ENCODE data around the gene LMOD3. TPM values are rescaled to one million over a fixed set of nuclear protein-coding genes. Genes with fewer than 3 reads are reported as not detected.

Gene LMOD3
- polyA plus RNA-seq, 1 donor (not counting 4 experiments of a cell fraction or from before 2014, with no cell fraction given) = not detected

GRCh38 chr3:69145688-69146087 is 23.3 kb upstream of the LMOD3 start:
- H3K79me2 ChIP-seq (ENCODE audit: control insufficient read depth, insufficient read depth, low read length) = no peaks in the 10 kb centered on the region
- peaks cover 8% of the 10 kb centered on the region for H3K4me1 ChIP-seq (ENCODE audit: control insufficient read depth, extremely low read depth, insufficient read depth, low read length)
- H3K4me3 ChIP-seq (ENCODE audit: control insufficient read depth in 2 of 3, extremely low read depth in 1 of 3, insufficient read depth in 2 of 3, low read depth in 1 of 3, low read length in 3 of 3) = no peak overlapping the region
- H3K36me3 ChIP-seq (ENCODE audit: control insufficient read depth in 2 of 2, extremely low read depth in 1 of 2, insufficient read depth in 2 of 2, low read length in 2 of 2) = no peaks in the 10 kb centered on the region
- DNase-seq (ENCODE audit: low read depth, low spot score) = no peak
- H3K27me3 ChIP-seq (ENCODE audit: control insufficient read depth, extremely low read depth, insufficient read depth, low read length) = no peaks in the 10 kb centered on the region
- no peak for FAIRE-seq
- no peak overlapping the region for H3K4me2 ChIP-seq (ENCODE audit: control insufficient read depth, extremely low read depth, insufficient read depth, low read depth, low read length)
- no peaks in the 10 kb centered on the region for H4K20me1 ChIP-seq (ENCODE audit: control insufficient read depth, extremely low read depth, insufficient read depth, low read length)
- no peak overlapping the region for H3K9ac ChIP-seq (ENCODE audit: control insufficient read depth, extremely low read depth, insufficient read depth, low read length)
- H3K9me3 ChIP-seq (ENCODE audit: control insufficient read depth, low read depth, low read length) = no peaks in the 10 kb centered on the region
- no peak overlapping the region for H3K27ac ChIP-seq (ENCODE audit: control insufficient read depth, insufficient read depth, low read length)
- dilution Hi-C loops (cut with MboI; ENCODE audit: extremely low pct_ligation_motif_present, low sequenced_read_pairs) = no loop called here
- H2AFZ ChIP-seq (ENCODE audit: control insufficient read depth, low read length) = no peak overlapping the region
- no peaks in the 10 kb centered on the region for H3K9me1 ChIP-seq (ENCODE audit: control insufficient read depth, extremely low read depth, insufficient read depth, low read length)
- no peak for TF ChIP-seq CTCF (optimal IDR thresholded peaks at IDR 0.05 in 1 of 3, IDR thresholded peaks at IDR 0.05 in 1 of 3, conservative IDR thresholded peaks at IDR 0.05 in 1 of 3; ENCODE audit: extremely low read depth in 1 of 3, insufficient read depth in 2 of 3, low read length in 3 of 3)

- Histone ChIP-seq H3K27ac (ENCODE audit: control insufficient read depth, insufficient read depth, low read length) (no peak overlapping the region), H3K36me3 (ENCODE audit: control insufficient read depth in 2 of 2, extremely low read depth in 1 of 2, insufficient read depth in 2 of 2, low read length in 2 of 2) (no peaks in the 10 kb centered on the region), H3K9me1 (ENCODE audit: control insufficient read depth, extremely low read depth, insufficient read depth, low read length) (no peaks in the 10 kb centered on the region), H3K9ac (ENCODE audit: control insufficient read depth, extremely low read depth, insufficient read depth, low read length) (no peak overlapping the region), H3K4me3 (ENCODE audit: control insufficient read depth in 2 of 3, extremely low read depth in 1 of 3, insufficient read depth in 2 of 3, low read depth in 1 of 3, low read length in 3 of 3) (no peak overlapping the region), H2AFZ (ENCODE audit: control insufficient read depth, low read length) (no peak overlapping the region), H3K9me3 (ENCODE audit: control insufficient read depth, low read depth, low read length) (no peaks in the 10 kb centered on the region), H3K27me3 (ENCODE audit: control insufficient read depth, extremely low read depth, insufficient read depth, low read length) (no peaks in the 10 kb centered on the region), H3K79me2 (ENCODE audit: control insufficient read depth, insufficient read depth, low read length) (no peaks in the 10 kb centered on the region), H3K4me1 (ENCODE audit: control insufficient read depth, extremely low read depth, insufficient read depth, low read length) (peaks cover 8% of the 10 kb centered on the region), H4K20me1 (ENCODE audit: control insufficient read depth, extremely low read depth, insufficient read depth, low read length) (no peaks in the 10 kb centered on the region), H3K4me2 (ENCODE audit: control insufficient read depth, extremely low read depth, insufficient read depth, low read depth, low read length) (no peak overlapping the region)
- dilution Hi-C loops (cut with MboI; ENCODE audit: extremely low pct_ligation_motif_present, low sequenced_read_pairs) = no loop called here
- TF ChIP-seq EZH2 (IDR thresholded peaks at IDR 0.05; ENCODE audit: low read length) (no peak), CTCF (optimal IDR thresholded peaks at IDR 0.05 in 1 of 3, IDR thresholded peaks at IDR 0.05 in 1 of 3, conservative IDR thresholded peaks at IDR 0.05 in 1 of 3; ENCODE audit: extremely low read depth in 1 of 3, insufficient read depth in 2 of 3, low read length in 3 of 3) (no peak)
- no peak for DNase-seq (ENCODE audit: low read depth, low spot score)
- no peak for FAIRE-seq
Observed at GRCh38 chr3:69144631-69145245, 22.3 kb upstream of the LMOD3 start.
